GM21825 (cell line): ENCODE data around the gene YBX3.

ENCODE experiments used
- ATAC-seq: cut with Tn5 transposase; IDR thresholded peaks from one replicate; pipeline ENCODE4 v1.9.1; 2021; ENCODE audit warnings: mild to moderate bottlenecking, moderate library complexity; ENCODE audit not compliant: unreplicated experiment

Gene YBX3

GRCh38 chr12:10672231-10672868, 50.8 kb downstream of the YBX3 start:
- ATAC-seq, result no peak

GRCh38 chr12:10669533-10669932, 53.6 kb downstream of the YBX3 start:
- ATAC-seq, result no peak

DNA sequence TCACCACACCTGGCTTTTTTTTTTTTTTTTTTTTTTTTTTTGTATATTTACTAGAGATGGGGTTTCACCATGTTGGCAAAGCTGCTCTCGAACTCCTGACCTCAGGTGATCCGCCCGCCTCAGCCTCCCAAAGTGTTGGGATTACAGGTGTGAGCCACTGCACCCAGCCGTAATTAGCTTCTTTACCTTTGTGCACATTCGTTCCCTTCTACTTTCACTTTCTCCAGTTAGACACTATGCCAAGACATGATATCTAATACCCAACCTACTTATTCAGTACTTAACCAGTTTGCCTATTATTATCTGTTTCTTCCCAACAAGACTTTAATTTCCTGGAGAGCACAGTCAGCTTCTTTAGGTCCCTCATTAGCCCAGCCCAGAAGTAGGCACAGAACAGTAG, 54.6 kb downstream of the YBX3 start:
- no peak for ATAC-seq

- ATAC-seq, result no peak
Observed at GRCh38 chr12:10667581-10667980, 55.5 kb downstream of the YBX3 start.

- ATAC-seq, result no peak
Observed at GRCh38 chr12:10664499-10664898, 58.6 kb downstream of the YBX3 start.

- ATAC-seq, result no peak
Observed at GRCh38 chr12:10663869-10664268, 59.3 kb downstream of the YBX3 start.

GRCh38 chr12:10661338-10661737, 61.8 kb downstream of the YBX3 start:
- no peak for ATAC-seq

DNA sequence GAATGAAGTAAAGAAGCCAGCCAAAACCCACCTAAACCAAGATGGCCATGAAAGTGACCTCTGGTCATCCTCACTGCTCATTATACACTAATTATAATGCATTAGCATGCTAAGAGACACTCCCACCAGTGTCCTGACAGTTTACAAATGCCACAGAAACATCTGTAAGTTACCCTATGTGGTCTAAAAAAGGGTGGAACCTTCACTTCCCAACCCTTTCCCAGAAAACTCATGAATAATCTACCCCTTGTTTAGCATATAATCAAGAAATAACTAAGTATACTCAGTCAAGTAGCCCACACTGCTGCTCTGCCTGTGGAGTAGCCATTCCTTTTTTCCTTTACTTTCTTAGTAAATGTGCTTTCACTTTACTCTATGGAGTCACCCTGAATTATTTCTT, 69.1 kb downstream of the YBX3 start:
- ATAC-seq, result no peak

DNA sequence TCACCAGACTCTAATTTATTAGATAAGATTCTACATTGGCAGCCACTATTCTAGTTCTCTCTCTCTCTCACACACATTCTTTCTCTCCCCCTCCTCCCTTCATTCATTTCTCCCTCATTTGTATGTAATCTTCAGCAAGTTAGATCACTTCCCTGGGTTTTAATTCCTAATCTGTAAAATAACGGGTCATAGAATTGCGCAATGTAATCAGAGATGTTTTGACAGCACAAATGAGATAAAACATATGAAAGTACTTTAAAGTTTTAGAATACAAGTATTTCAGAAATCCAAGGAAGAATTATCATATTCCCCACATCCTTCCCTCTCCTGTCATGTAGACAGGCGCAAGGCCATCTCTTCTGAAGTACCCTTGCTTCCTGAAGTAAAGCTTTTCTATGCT, 70.9 kb downstream of the YBX3 start:
- ATAC-seq, result no peak
